ENCODE data around the gene DLGAP3.
A peak's percentile ranks its signal among the peaks of the same experiment; 100 is the strongest.

The DLGAP3 gene

GRCh38 chr1:34928066-34928696 is 1.3 kb downstream of the DLGAP3 start:
- DNase-seq, result no peak

GRCh38 chr1:34927316-34927715 is 2.1 kb downstream of the DLGAP3 start:
- no peak for DNase-seq

GRCh38 chr1:34926894-34927293 is 2.6 kb downstream of the DLGAP3 start:
- DNase-seq, result no peak

- DNase-seq, result no peak
These were observed 3.3 kb downstream of the DLGAP3 start for GRCh38 chr1:34926156-34926555.

- DNase-seq, result no peak
These were observed 3.7 kb downstream of the DLGAP3 start for GRCh38 chr1:34925730-34926129.

GRCh38 chr1:34924759-34925555 is 4.5 kb downstream of the DLGAP3 start:
- DNase-seq, result peak; percentile 19

- no peak for DNase-seq
These were observed 6.0 kb downstream of the DLGAP3 start for GRCh38 chr1:34923490-34923889.

- DNase-seq, result no peak
These were observed 10.4 kb downstream of the DLGAP3 start for GRCh38 chr1:34918977-34919561.

- no peak for DNase-seq
These were observed 11.0 kb downstream of the DLGAP3 start for GRCh38 chr1:34918386-34918976.

GRCh38 chr1:34917017-34917416 is 12.4 kb downstream of the DLGAP3 start:
- no peak for DNase-seq

GRCh38 chr1:34916104-34916503 is 13.3 kb downstream of the DLGAP3 start:
- no peak for DNase-seq

- no peak for DNase-seq
These were observed 13.9 kb downstream of the DLGAP3 start for GRCh38 chr1:34915521-34915920.

- no peak for DNase-seq
These were observed 14.5 kb downstream of the DLGAP3 start for GRCh38 chr1:34914958-34915357.

- no peak for DNase-seq
These were observed 18.0 kb downstream of the DLGAP3 start for GRCh38 chr1:34911465-34911864.

GRCh38 chr1:34910425-34910824 is 19.0 kb downstream of the DLGAP3 start:
- no peak for DNase-seq

- no peak for DNase-seq
These were observed 21.1 kb downstream of the DLGAP3 start for GRCh38 chr1:34908369-34908768.

GRCh38 chr1:34907487-34908090 is 21.9 kb downstream of the DLGAP3 start:
- no peak for DNase-seq

- no peak for DNase-seq
These were observed 22.7 kb downstream of the DLGAP3 start for GRCh38 chr1:34906756-34907155.

- DNase-seq, result no peak
These were observed 23.2 kb downstream of the DLGAP3 start for GRCh38 chr1:34906222-34906621.

- DNase-seq, result no peak
These were observed 24.4 kb downstream of the DLGAP3 start for GRCh38 chr1:34905098-34905459.

- no peak for DNase-seq
These were observed 25.0 kb downstream of the DLGAP3 start for GRCh38 chr1:34904236-34905097.

- no peak for DNase-seq
These were observed 27.5 kb downstream of the DLGAP3 start for GRCh38 chr1:34901919-34902318.

Data from effector CD4-positive, alpha-beta T cell (primary cell).